OCI-M1 (cell line): ENCODE measurements around the gene MRTFA.

Source experiments
- DNase-seq: peaks from one replicate; lab custom pipeline; 2025; lab: John Stamatoyannopoulos, UW

Gene MRTFA

DNA sequence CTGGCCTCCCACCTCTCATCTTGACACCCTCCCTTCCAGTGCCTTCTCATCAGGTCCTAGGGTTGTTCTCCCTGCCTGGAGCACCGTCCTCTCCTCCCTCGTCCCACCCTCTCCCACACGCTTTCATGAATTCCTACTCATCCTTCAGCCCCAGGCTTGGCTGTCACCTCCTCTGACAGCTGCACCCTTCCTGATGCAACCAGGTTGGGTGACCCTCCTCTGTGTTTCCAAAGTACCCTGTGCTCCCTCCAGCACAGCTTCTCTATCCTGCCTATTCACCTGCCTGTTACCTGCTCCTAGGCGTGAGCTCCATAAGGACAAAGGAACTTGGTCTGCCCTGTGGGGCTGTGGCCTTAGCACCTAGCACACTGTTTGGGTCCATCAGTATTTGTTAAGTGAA lies 207.7 kb downstream of the MRTFA start:
- no peak for DNase-seq

DNA sequence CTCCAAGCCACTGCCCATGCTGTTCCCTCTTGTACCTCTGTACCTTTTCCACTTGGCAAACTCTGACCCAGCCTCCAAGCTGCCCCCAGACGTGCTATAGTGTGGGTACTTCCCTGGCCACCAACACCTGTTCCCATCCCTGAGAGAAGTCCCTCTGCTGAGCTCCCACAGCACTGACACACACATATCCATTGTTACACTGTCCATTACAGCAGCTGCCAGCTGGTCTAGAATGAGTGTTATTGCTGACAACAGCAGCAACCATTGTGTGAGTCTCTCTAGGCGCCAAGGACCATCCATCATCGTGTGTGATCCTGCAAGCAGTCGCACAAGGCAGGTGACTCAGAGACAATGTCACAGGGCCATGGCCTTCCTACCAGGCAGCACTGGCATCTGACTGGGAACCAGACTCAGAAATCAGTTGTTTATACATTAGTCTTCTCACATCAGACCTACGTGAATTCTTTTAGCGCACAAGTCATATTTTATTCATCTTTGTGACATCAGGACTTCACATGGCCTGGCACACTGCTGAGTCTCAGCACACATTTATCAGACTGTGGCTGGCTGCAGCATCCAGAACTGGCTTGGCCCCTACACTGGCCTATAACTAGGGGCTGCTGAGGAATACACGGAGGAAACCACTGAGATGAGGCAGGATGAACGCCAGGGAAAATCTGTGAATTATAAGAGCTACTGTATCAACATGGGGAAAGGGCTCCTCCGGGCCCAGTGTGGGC lies 209.8 kb downstream of the MRTFA start:
- DNase-seq = no peak

- DNase-seq = peak; percentile 46
Measured at GRCh38 chr22:40425082-40425481, 211.4 kb downstream of the MRTFA start.

- no peak for DNase-seq
Measured at GRCh38 chr22:40423882-40424640, 212.5 kb downstream of the MRTFA start.

DNA sequence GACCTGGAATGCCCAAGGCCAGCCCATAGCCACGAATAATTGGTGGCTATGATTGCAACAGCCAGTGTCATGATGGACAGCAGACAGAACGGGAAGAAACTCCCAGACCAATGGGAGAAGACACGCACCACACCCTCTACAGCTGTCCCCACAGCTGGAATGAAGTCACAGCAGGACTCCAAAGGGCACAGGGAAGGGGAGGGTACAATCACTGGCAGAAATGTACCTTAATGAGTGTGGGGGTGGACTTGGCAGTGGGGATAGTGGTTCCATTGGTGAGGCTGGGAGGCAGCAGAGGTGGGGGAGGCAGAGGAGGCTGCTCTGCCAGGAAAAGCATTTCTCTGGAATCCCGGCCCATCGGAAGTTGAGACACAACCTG lies 213.2 kb downstream of the MRTFA start:
- no peak for DNase-seq

- no peak for DNase-seq
Measured at GRCh38 chr22:40422558-40423309, 213.8 kb downstream of the MRTFA start.

- DNase-seq = no peak
Measured at GRCh38 chr22:40421941-40422340, 214.6 kb downstream of the MRTFA start.

DNA sequence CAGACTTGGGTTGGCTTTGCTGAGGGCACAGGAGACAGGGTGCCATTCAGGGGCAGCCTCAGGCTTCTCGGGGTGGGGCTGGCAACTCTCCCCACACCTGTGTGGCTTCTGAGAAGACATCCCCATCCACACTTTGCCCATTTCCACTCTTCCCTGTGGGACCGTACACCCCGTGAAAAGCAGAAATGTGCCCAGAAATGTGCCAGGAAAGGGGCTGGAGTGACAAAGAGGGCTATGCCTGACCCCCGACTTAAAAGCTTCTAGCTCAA lies 215.5 kb downstream of the MRTFA start:
- no peak for DNase-seq

GRCh38 chr22:40420341-40421081 lies 216.0 kb downstream of the MRTFA start:
- no peak for DNase-seq

DNA sequence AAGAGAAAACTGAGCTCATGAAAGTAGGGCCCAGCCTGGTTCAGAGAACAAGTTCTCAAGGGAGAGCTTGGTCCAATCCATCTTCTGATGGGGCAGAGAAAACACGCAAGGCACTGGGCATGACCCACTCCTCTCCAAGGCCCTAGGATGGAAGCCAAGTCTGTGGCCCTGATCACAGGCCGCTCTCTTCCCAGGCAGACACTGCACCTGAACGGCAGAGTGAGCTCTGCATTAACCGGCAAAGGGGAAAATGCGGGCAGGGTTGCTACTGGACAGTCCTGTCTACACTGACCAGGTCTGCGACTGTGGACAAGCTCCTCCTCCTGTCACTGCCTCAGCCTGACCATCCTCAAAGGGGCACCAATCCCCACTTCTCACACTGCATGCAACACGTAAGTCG lies 216.8 kb downstream of the MRTFA start:
- DNase-seq = no peak

- DNase-seq = no peak
Measured at GRCh38 chr22:40418366-40419201, 217.9 kb downstream of the MRTFA start.

DNA sequence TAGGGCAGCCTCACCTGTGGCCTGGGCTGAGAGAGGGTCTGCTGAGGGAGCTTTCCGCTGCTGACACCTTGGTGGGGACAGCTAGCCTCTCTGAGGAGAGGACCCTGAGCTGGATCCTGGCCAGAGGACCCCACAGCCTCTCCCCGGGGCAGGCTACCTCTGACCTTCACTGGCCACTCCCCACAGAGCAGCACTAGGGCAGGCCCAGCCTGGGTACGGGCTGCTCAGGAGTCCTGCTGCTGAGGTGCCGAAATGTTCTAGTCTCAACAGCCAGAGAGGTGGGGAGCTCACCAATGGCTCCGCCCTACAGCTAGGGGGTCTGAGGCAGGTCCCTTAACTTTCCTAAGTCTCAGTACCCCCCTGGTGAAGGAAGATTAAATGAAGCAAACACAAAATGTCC lies 218.6 kb downstream of the MRTFA start:
- no peak for DNase-seq

- no peak for DNase-seq
Measured at GRCh38 chr22:40417041-40417440, 219.5 kb downstream of the MRTFA start.

GRCh38 chr22:40416636-40417035 lies 219.9 kb downstream of the MRTFA start:
- DNase-seq = no peak

GRCh38 chr22:40416267-40416570 lies 220.3 kb downstream of the MRTFA start:
- DNase-seq = no peak

GRCh38 chr22:40415531-40416266 lies 220.8 kb downstream of the MRTFA start:
- no peak for DNase-seq

GRCh38 chr22:40414838-40415505 lies 221.5 kb downstream of the MRTFA start:
- DNase-seq = no peak

DNA sequence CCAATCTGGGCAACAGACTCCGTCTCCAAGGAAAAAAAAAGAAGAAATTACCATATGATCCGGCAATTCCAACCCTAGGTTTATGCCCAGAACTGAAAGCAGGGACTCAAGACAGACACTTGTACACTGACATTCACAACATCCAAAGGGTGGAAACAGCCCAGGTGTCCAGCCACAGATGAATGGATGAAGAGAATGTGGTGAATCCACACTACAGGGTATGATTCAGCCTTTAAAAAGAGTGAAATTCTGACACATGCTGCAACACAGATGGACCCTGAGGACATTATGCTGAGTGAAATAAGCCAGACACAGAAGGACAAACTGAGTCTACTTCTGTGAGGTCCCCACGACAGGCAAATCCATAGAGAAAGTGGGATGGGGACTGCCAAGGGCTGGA lies 222.2 kb downstream of the MRTFA start:
- no peak for DNase-seq

- no peak for DNase-seq
Measured at GRCh38 chr22:40413873-40414272, 222.6 kb downstream of the MRTFA start.

- no peak for DNase-seq
Measured at GRCh38 chr22:40412441-40412840, 224.1 kb downstream of the MRTFA start.

- DNase-seq = no peak
Measured at GRCh38 chr22:40411506-40411861, 225.0 kb downstream of the MRTFA start.
